Neural crest cell (in vitro differentiated cells): ENCODE results near the gene KIAA1755. TPM values are rescaled to one million over a fixed set of nuclear protein-coding genes. Genes with fewer than 3 reads are reported as not detected.

Source experiments
- DNase-seq: peaks from one replicate; pipeline ENCODE4 v3.0.0; 2021; ENCODE audit warnings: low read depth, mixed read lengths, low spot score
- H3K27ac Mint-ChIP-seq: one replicate; pipeline ENCODE4 v1.8.0; 2021; ENCODE audit warnings: mild to moderate bottlenecking, mixed read lengths; ENCODE audit not compliant: unreplicated experiment
- H3K27me3 Mint-ChIP-seq: 2 replicates; pipeline ENCODE4 v1.8.0; 2021; ENCODE audit warnings: low read depth, mild to moderate bottlenecking, mixed read lengths
- H3K36me3 Mint-ChIP-seq: 2 replicates; pipeline ENCODE4 v1.8.0; 2021; ENCODE audit warnings: low read depth, mild to moderate bottlenecking, mixed read lengths
- H3K4me1 Mint-ChIP-seq: 2 replicates; pipeline ENCODE4 v1.8.0; 2021; ENCODE audit warnings: mixed read lengths
- H3K4me3 Mint-ChIP-seq: one replicate; pipeline ENCODE4 v1.8.0; 2021; ENCODE audit warnings: mild to moderate bottlenecking, mixed read lengths
- H3K9me3 Mint-ChIP-seq: 2 replicates; pipeline ENCODE4 v1.8.0; 2021; ENCODE audit warnings: mixed read lengths
- CTCF ChIP-seq: fragments of 200-600 bp; sonication (generic); conservative IDR thresholded peaks from 2 replicates; pipeline ENCODE4 v1.5.0; 2021; ENCODE audit warnings: antibody characterized with exemption, mild to moderate bottlenecking
- total RNA-seq: library from RNA; stranded (reverse); gene quantifications from 2 replicates; pipeline ENCODE4 v1.2.1, GENCODE V29; 2021

KIAA1755 gene
- total RNA-seq, 1 donor from 2014 or later, result 8.6 TPM

- no peaks in the 10 kb centered on the region for H3K9me3 Mint-ChIP-seq
- no peaks in the 10 kb centered on the region for H3K27me3 Mint-ChIP-seq
- H3K4me1 Mint-ChIP-seq, result peaks cover 9% of the 10 kb centered on the region
- peak; percentile 49 for DNase-seq
- no peak within 1 kb of the TSS for H3K27ac Mint-ChIP-seq
- no peaks in the 10 kb centered on the region for H3K36me3 Mint-ChIP-seq
- H3K4me3 Mint-ChIP-seq, result no peak within 1 kb of the TSS
- TF ChIP-seq CTCF, result peak; percentile 81
Observed at GRCh38 chr20:38165089-38165965, 95.2 kb downstream of the KIAA1755 start, which contains the start of gene TGM2. TGM2 (minus strand) TSS chr20:38165270; CDS start chr20:38165198, 72 bp downstream.

- Mint-ChIP-seq H3K27ac (no peak overlapping the region), H3K36me3 (no peaks in the 10 kb centered on the region), H3K4me3 (no peak overlapping the region)
Observed at GRCh38 chr20:38164624-38165088, 95.9 kb downstream of the KIAA1755 start.

GRCh38 chr20:38164069-38164468, 96.5 kb downstream of the KIAA1755 start:
- no peak for TF ChIP-seq CTCF
- no peak for DNase-seq
- no peak overlapping the region for H3K4me3 Mint-ChIP-seq
- H3K4me1 Mint-ChIP-seq, result peaks cover 10% of the 10 kb centered on the region
- no peaks in the 10 kb centered on the region for H3K27me3 Mint-ChIP-seq
- no peak overlapping the region for H3K27ac Mint-ChIP-seq
- H3K9me3 Mint-ChIP-seq, result no peaks in the 10 kb centered on the region
- no peaks in the 10 kb centered on the region for H3K36me3 Mint-ChIP-seq

More at GRCh38 chr20:38164624-38165088, 95.9 kb downstream of the KIAA1755 start:
- no peak for DNase-seq
- Mint-ChIP-seq H3K27me3 (no peaks in the 10 kb centered on the region), H3K9me3 (no peaks in the 10 kb centered on the region), H3K4me1 (peaks cover 9% of the 10 kb centered on the region)
- TF ChIP-seq CTCF, result no peak

DNA sequence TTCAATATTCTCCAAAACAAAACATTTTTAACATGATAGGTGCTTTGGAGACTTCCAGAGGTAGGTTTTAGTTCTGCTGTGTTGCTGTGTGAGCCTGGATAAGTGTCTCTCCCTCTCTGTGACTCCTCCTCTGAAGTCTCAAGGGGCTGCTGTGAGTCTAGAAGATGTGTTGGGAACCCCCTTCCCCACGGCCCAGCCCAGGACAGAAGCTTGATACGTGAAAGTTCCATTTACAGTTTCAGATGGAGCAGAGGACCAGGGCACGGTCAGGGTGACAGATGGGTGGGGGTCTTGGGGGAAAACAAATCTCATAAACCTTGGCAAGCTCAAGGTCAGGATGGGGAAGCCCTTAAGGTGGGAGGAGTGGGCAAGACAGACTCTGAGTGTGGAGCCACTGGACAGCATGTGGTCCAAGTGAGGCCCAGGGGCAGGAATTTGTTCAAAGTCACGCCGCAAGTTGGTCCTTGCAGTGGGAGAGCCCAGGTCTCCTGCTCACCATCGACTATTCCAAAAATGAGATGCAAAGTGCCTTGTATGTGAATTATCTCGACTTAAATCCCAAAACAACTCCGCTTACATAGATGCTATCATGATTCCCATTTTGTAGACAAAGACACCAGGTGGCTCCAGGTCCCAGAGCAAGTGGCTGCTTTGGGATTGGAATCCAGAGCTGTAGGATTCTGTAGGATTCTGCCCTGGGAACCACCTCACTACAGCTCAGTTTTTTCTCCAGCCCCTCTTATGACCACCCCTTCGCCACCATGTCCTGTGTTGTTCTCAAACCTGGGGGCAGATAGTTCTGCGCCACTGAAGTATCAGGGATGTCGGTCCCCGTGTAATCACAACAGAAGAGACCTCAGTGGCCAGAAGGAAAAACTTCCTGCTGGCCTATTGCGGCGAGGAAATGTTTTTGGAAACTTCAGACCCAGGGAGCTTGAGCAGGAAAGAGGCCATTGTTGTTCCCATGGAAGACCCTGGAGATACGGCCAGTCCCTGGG, 97.4 kb downstream of the KIAA1755 start:
- Mint-ChIP-seq H3K27me3 (no peaks in the 10 kb centered on the region), H3K9me3 (no peaks in the 10 kb centered on the region), H3K36me3 (no peaks in the 10 kb centered on the region), H3K27ac (no peak overlapping the region), H3K4me1 (peaks cover 14% of the 10 kb centered on the region), H3K4me3 (no peak overlapping the region)
- no peak for DNase-seq
- no peak for TF ChIP-seq CTCF

GRCh38 chr20:38162149-38162548, 98.4 kb downstream of the KIAA1755 start:
- Mint-ChIP-seq H3K9me3 (no peaks in the 10 kb centered on the region), H3K27ac (no peak overlapping the region), H3K27me3 (no peaks in the 10 kb centered on the region), H3K36me3 (no peaks in the 10 kb centered on the region), H3K4me3 (no peak overlapping the region), H3K4me1 (peaks cover 17% of the 10 kb centered on the region)
- DNase-seq, result no peak
- no peak for TF ChIP-seq CTCF
